Measurements from ENCODE around the gene GRAMD2A. TPM values are rescaled to one million over a fixed set of nuclear protein-coding genes. Genes with fewer than 3 reads are reported as not detected.

GRAMD2A gene
- total and polyA plus RNA-seq, 7 donors, result 0.16 to 4.3 (median 1.6) TPM; not detected in 1

GRCh38 chr15:72237853-72238224 is 40.3 kb upstream of the GRAMD2A start:
- intact Hi-C loops (cut with DNase I), result no loop called here
- Histone ChIP-seq H3K36me3 (peaks cover 9 to 39% (median 22%) of the 10 kb centered on the region in 4 donors), H3K27ac (peak overlapping the region; percentile 7 to 60 (median 42)), H3K27me3 (no peaks in the 10 kb centered on the region), H3K4me1 (peaks cover 0 to 13% (median under 1%) of the 10 kb centered on the region in 4 donors), H3K4me3 (no peak overlapping the region), H3K9me3 (no peaks in the 10 kb centered on the region)
- DNase-seq, result no peak
- 96 to 97% methylated on average over 1 of the region's 1 CpG for WGBS, 2 donors
- TF ChIP-seq POLR2A (IDR thresholded peaks at IDR 0.05) (no peak), CTCF (IDR thresholded peaks at IDR 0.05) (no peak), EP300 (IDR thresholded peaks at IDR 0.05) (no peak), POLR2AphosphoS5 (IDR thresholded peaks at IDR 0.05) (no peak)

- no peak for TF ChIP-seq POLR2A (IDR thresholded peaks at IDR 0.05)
- peak in 1 of 4 donors; percentile 68 for TF ChIP-seq POLR2AphosphoS5 (IDR thresholded peaks at IDR 0.05)
- Histone ChIP-seq H3K36me3 (peaks cover 4 to 33% (median 16%) of the 10 kb centered on the region in 4 donors), H3K27ac (peak overlapping the region; percentile 7 to 60 (median 42)), H3K4me1 (peaks cover 0 to 19% (median 5%) of the 10 kb centered on the region in 4 donors), H3K9me3 (no peaks in the 10 kb centered on the region), H3K27me3 (no peaks in the 10 kb centered on the region), H3K4me3 (peak overlapping the region in 1 of 4 donors; percentile 13)
- DNase-seq, result peak; percentile 86
- intact Hi-C loops (cut with DNase I), result no loop called here
- WGBS, 2 donors, result 27 to 39% methylated on average over 3 of the region's 3 CpGs
Observed at GRCh38 chr15:72237029-72237852, 39.7 kb upstream of the GRAMD2A start.

- Histone ChIP-seq H3K9me3 (no peaks in the 10 kb centered on the region), H3K4me1 (peaks cover 0 to 24% (median 9%) of the 10 kb centered on the region in 4 donors), H3K27me3 (no peaks in the 10 kb centered on the region), H3K36me3 (peaks cover 0 to 26% (median 9%) of the 10 kb centered on the region in 4 donors), H3K4me3 (no peak overlapping the region), H3K27ac (peak overlapping the region in 1 of 4 donors; percentile 27)
- DNase-seq, result no peak
- intact Hi-C loops (cut with DNase I), result no loop called here
- WGBS, 2 donors, result 93 to 95% methylated on average over 2 of the region's 2 CpGs
- no peak for TF ChIP-seq POLR2AphosphoS5 (IDR thresholded peaks at IDR 0.05)
- no peak for TF ChIP-seq EP300 (IDR thresholded peaks at IDR 0.05)
- TF ChIP-seq CTCF (IDR thresholded peaks at IDR 0.05), result no peak
- no peak for TF ChIP-seq POLR2A (IDR thresholded peaks at IDR 0.05)
Observed at GRCh38 chr15:72236381-72237003, 38.9 kb upstream of the GRAMD2A start.

GRCh38 chr15:72235298-72235697 is 37.7 kb upstream of the GRAMD2A start:
- Histone ChIP-seq H3K9me3 (no peaks in the 10 kb centered on the region), H3K27ac (no peak overlapping the region), H3K27me3 (no peaks in the 10 kb centered on the region), H3K4me1 (peaks cover 0 to 24% (median 9%) of the 10 kb centered on the region in 4 donors), H3K4me3 (no peak overlapping the region), H3K36me3 (peaks cover 0 to 14% (median 1%) of the 10 kb centered on the region in 4 donors)
- 74 to 91% methylated on average over 4 of the region's 4 CpGs for WGBS, 2 donors
- no peak for TF ChIP-seq EP300 (IDR thresholded peaks at IDR 0.05)
- TF ChIP-seq POLR2AphosphoS5 (IDR thresholded peaks at IDR 0.05), result no peak
- no peak for TF ChIP-seq CTCF (IDR thresholded peaks at IDR 0.05)
- TF ChIP-seq POLR2A (IDR thresholded peaks at IDR 0.05), result no peak
- intact Hi-C loops (cut with DNase I), result no loop called here
- no peak for DNase-seq

- no peaks in the 10 kb centered on the region for H3K9me3 ChIP-seq
- no peak overlapping the region for H3K27ac ChIP-seq
- DNase-seq, result no peak
- H3K4me3 ChIP-seq, result no peak overlapping the region
- peaks cover 0 to 35% (median 17%) of the 10 kb centered on the region in 4 donors for H3K4me1 ChIP-seq
- TF ChIP-seq EP300 (IDR thresholded peaks at IDR 0.05), result no peak
- TF ChIP-seq POLR2AphosphoS5 (IDR thresholded peaks at IDR 0.05), result no peak
- no peak for TF ChIP-seq CTCF (IDR thresholded peaks at IDR 0.05)
- 96 to 97% methylated on average over 6 of the region's 6 CpGs for WGBS, 2 donors
- intact Hi-C loops (cut with DNase I), result no loop called here
- H3K36me3 ChIP-seq, result peaks cover 0 to 1% (median 0%) of the 10 kb centered on the region in 4 donors
- H3K27me3 ChIP-seq, result no peaks in the 10 kb centered on the region
Observed at GRCh38 chr15:72233769-72234168, 36.2 kb upstream of the GRAMD2A start.
